Transverse colon (tissue), 4 donors: ENCODE results near the gene SVBP.

ENCODE experiments used
- EP300 ChIP-seq: sonication (generic); formaldehyde crosslinking; IDR thresholded peaks from one replicate; pipeline ENCODE4 v1.6.1; 2017; ENCODE audit warnings: antibody characterized with exemption, low read depth
- POLR2A ChIP-seq: fragments of 450-650 bp; IDR thresholded peaks from one replicate; pipeline ENCODE4 v1.6.1; 2016; ENCODE audit warnings: antibody characterized with exemption, mild to moderate bottlenecking, moderate library complexity
- POLR2AphosphoS5 ChIP-seq, 3 donors: sonication (generic); formaldehyde crosslinking; IDR thresholded peaks; one replicate each; pipeline ENCODE4 v1.6.1; 2016; ENCODE audit warnings: antibody characterized with exemption in 3 of 3
- TF ChIP-seq, protein P1 (sequence below), 5 experiments: fragments of 200-600 bp in 3 of 5; fragments of 450-650 bp in 2 of 5; sonication (generic) in 3 of 5; IDR thresholded peaks; 1 replicate in 2 of 5; 2 replicates in 3 of 5; pipeline ENCODE4 v1.5.1; 2016 to 2017; ENCODE audit warnings: antibody characterized with exemption in 5 of 5, inconsistent platforms in 3 of 5, mild to moderate bottlenecking in 2 of 5, moderate library complexity in 1 of 5

DNA sequence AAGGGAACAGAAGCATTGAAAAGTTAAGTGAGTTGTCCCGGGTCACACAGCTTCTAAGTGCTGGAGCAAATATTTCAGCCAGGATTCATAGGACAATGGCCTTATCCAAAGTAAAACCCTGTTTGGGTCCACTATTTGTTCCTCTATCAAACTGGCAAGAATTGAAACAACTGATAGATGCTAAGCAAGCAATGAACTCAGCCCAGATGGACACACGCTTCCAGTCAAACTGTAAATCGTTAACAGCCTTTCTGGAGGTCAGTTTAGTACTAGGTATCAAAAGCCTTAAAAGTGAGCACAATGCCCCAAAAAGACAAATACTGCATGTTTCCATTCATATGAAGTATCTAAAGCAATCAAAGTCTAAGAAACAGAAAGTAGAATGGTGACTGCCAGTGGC is 779 bp upstream of the SVBP start:
- TF ChIP-seq, protein P1, sequence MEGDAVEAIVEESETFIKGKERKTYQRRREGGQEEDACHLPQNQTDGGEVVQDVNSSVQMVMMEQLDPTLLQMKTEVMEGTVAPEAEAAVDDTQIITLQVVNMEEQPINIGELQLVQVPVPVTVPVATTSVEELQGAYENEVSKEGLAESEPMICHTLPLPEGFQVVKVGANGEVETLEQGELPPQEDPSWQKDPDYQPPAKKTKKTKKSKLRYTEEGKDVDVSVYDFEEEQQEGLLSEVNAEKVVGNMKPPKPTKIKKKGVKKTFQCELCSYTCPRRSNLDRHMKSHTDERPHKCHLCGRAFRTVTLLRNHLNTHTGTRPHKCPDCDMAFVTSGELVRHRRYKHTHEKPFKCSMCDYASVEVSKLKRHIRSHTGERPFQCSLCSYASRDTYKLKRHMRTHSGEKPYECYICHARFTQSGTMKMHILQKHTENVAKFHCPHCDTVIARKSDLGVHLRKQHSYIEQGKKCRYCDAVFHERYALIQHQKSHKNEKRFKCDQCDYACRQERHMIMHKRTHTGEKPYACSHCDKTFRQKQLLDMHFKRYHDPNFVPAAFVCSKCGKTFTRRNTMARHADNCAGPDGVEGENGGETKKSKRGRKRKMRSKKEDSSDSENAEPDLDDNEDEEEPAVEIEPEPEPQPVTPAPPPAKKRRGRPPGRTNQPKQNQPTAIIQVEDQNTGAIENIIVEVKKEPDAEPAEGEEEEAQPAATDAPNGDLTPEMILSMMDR (IDR thresholded peaks at IDR 0.05) = no peak
- TF ChIP-seq POLR2A (no peak), POLR2AphosphoS5 (IDR thresholded peaks at IDR 0.05) (no peak), EP300 (no peak)
